Type B pancreatic cell (in vitro differentiated cells): ENCODE data around the gene TAS2R3. TPM values are rescaled to one million over a fixed set of nuclear protein-coding genes. Genes with fewer than 3 reads are reported as not detected.
A peak's percentile ranks its signal among the peaks of the same experiment; 100 is the strongest.

Source experiments
- DNase-seq: peaks from one replicate; pipeline ENCODE4 v3.0.0; 2021; ENCODE audit warnings: mixed read lengths; ENCODE audit not compliant: unreplicated experiment; ENCODE audit errors: extremely low spot score
- H3K27ac Mint-ChIP-seq: 2 replicates; pipeline ENCODE4 v1.8.0; 2021; ENCODE audit warnings: mild to moderate bottlenecking, mixed read lengths
- H3K27me3 Mint-ChIP-seq: 2 replicates; pipeline ENCODE4 v1.8.0; 2021; ENCODE audit warnings: mixed read lengths
- H3K36me3 Mint-ChIP-seq: 2 replicates; pipeline ENCODE4 v1.8.0; 2021; ENCODE audit warnings: mixed read lengths
- H3K4me1 Mint-ChIP-seq: one replicate; pipeline ENCODE4 v1.8.0; 2021; ENCODE audit warnings: mixed read lengths; ENCODE audit not compliant: unreplicated experiment
- H3K4me3 Mint-ChIP-seq: 2 replicates; pipeline ENCODE4 v1.8.0; 2021; ENCODE audit warnings: mild to moderate bottlenecking, mixed read lengths
- H3K9me3 Mint-ChIP-seq: 2 replicates; pipeline ENCODE4 v1.8.0; 2021; ENCODE audit warnings: mixed read lengths
- CTCF ChIP-seq: fragments of 200-600 bp; sonication (generic); conservative IDR thresholded peaks from 2 replicates; pipeline ENCODE4 v1.5.0; 2021; ENCODE audit warnings: antibody characterized with exemption, mild to moderate bottlenecking
- total RNA-seq: library from RNA; stranded (reverse); gene quantifications from 2 replicates; pipeline ENCODE4 v1.2.1, GENCODE V29; 2021; ENCODE audit warnings: low replicate concordance

The TAS2R3 gene
- total RNA-seq, 1 donor from 2014 or later: 3.2 TPM

- Mint-ChIP-seq H3K27ac (no peak overlapping the region), H3K4me1 (no peaks in the 10 kb centered on the region), H3K36me3 (no peaks in the 10 kb centered on the region), H3K9me3 (no peaks in the 10 kb centered on the region), H3K27me3 (no peaks in the 10 kb centered on the region), H3K4me3 (no peak overlapping the region)
- DNase-seq: no peak
- no peak for TF ChIP-seq CTCF
These were observed 41.4 kb upstream of the TAS2R3 start for GRCh38 chr7:141722529-141722928.

GRCh38 chr7:141729020-141729419 is 34.9 kb upstream of the TAS2R3 start:
- Mint-ChIP-seq H3K27ac (no peak overlapping the region), H3K4me1 (no peaks in the 10 kb centered on the region), H3K9me3 (no peaks in the 10 kb centered on the region), H3K4me3 (no peak overlapping the region), H3K27me3 (peaks cover 3% of the 10 kb centered on the region), H3K36me3 (no peaks in the 10 kb centered on the region)
- TF ChIP-seq CTCF: no peak
- DNase-seq: no peak

- TF ChIP-seq CTCF: no peak
- no peaks in the 10 kb centered on the region for H3K4me1 Mint-ChIP-seq
- no peak overlapping the region for H3K4me3 Mint-ChIP-seq
- H3K9me3 Mint-ChIP-seq: no peaks in the 10 kb centered on the region
- DNase-seq: no peak
- no peaks in the 10 kb centered on the region for H3K36me3 Mint-ChIP-seq
- no peak overlapping the region for H3K27ac Mint-ChIP-seq
- peaks cover 3% of the 10 kb centered on the region for H3K27me3 Mint-ChIP-seq
These were observed 32.3 kb upstream of the TAS2R3 start for GRCh38 chr7:141731476-141732149.

GRCh38 chr7:141737118-141737835 is 26.6 kb upstream of the TAS2R3 start:
- H3K4me3 Mint-ChIP-seq: peak overlapping the region; percentile 98
- no peaks in the 10 kb centered on the region for H3K27me3 Mint-ChIP-seq
- peaks cover 14% of the 10 kb centered on the region for H3K36me3 Mint-ChIP-seq
- peaks cover 17% of the 10 kb centered on the region for H3K4me1 Mint-ChIP-seq
- H3K27ac Mint-ChIP-seq: peak overlapping the region; percentile 98
- no peak for TF ChIP-seq CTCF
- no peak for DNase-seq
- H3K9me3 Mint-ChIP-seq: no peaks in the 10 kb centered on the region

GRCh38 chr7:141737836-141738591 is 25.9 kb upstream of the TAS2R3 start, which contains the start of gene SSBP1:
TSS of gene SSBP1 (plus strand) at chr7:141738358. CDS start at chr7:141739167, 809 bp downstream.
- Mint-ChIP-seq H3K9me3 (no peaks in the 10 kb centered on the region), H3K27me3 (no peaks in the 10 kb centered on the region), H3K4me3 (peak within 1 kb of the TSS; percentile 98), H3K27ac (peak within 1 kb of the TSS; percentile 98), H3K4me1 (peaks cover 17% of the 10 kb centered on the region), H3K36me3 (peaks cover 19% of the 10 kb centered on the region)
- DNase-seq: peak; percentile 91
- peak; percentile 88 for TF ChIP-seq CTCF
